ENCODE measurements around the gene ATP10A. TPM values are rescaled to one million over a fixed set of nuclear protein-coding genes. Genes with fewer than 3 reads are reported as not detected.

ATP10A gene
- polyA plus RNA-seq, 1 of the 3 experiments (the other 2 are of a cell fraction) = not detected

- no peak for DNase-seq
- Histone ChIP-seq H4K20me1 (ENCODE audit: insufficient read depth) (no peaks in the 10 kb centered on the region), H3K9ac (no peak overlapping the region), H2AFZ (ENCODE audit: low read depth) (no peak overlapping the region), H3K79me2 (ENCODE audit: insufficient read depth) (no peaks in the 10 kb centered on the region), H3K27ac (ENCODE audit: low read depth in 2 of 2, low read length in 1 of 2) (no peak overlapping the region), H3K9me2 (no peaks in the 10 kb centered on the region), H3K4me3 (ENCODE audit: low read depth in 2 of 2, low read length in 1 of 2) (no peak overlapping the region), H3K36me3 (replicated peaks in 1 of 2; ENCODE audit: control insufficient read depth in 1 of 2, insufficient read depth in 2 of 2, low read length in 1 of 2) (no peaks in the 10 kb centered on the region), H3K27me3 (ENCODE audit: insufficient read depth) (no peaks in the 10 kb centered on the region), H3K4me1 (ENCODE audit: control insufficient read depth in 1 of 2, insufficient read depth in 2 of 2, low read depth in 1 of 2, low read length in 1 of 2) (no peaks in the 10 kb centered on the region), H3F3A (replicated peaks; ENCODE audit: insufficient read depth) (no peaks in the 10 kb centered on the region), H3K9me3 (no peaks in the 10 kb centered on the region), H3K4me2 (no peak overlapping the region)
- WGBS (ENCODE audit: low lambda C conversion rate) = 53% methylated on average over 18 of the region's 18 CpGs
- ChIA-PET POLR2A (no interaction called here), CTCF (interaction anchor here (1.0 kb wide), 1 partner anchor 182 kb away, joined by 5 read pairs; no protein-coding TSS in a partner anchor)
- TF ChIP-seq EP300 (IDR thresholded peaks at IDR 0.05; ENCODE audit: borderline replicate concordance in 1 of 2, low read depth in 1 of 2, low read length in 1 of 2) = no peak
These were observed 172.2 kb downstream of the ATP10A start for GRCh38 chr15:25690673-25691543.

DNA sequence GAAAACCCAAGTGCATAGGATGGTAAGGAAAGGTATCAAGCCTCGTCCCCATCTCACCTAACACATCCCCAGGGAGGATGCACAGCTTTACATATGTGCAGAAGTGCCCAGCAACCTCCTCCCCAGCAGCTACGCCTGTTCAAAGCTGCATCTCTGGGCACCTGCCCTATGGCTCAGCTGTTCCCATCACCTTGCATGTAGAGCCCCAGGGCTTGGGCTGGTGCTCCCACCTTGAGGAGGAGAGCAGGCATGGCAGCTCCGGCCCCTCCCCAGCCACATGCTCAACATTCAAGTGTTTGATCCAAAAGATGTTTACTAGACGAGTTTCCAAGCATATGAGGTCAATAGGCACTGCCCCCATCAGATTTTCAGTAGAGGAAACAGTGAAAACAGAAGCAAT lies 173.5 kb downstream of the ATP10A start:
- H3K27ac ChIP-seq (ENCODE audit: low read depth in 2 of 2, low read length in 1 of 2) = no peak overlapping the region
- H4K20me1 ChIP-seq (ENCODE audit: insufficient read depth) = no peaks in the 10 kb centered on the region
- no peaks in the 10 kb centered on the region for H3K4me1 ChIP-seq (ENCODE audit: control insufficient read depth in 1 of 2, insufficient read depth in 2 of 2, low read depth in 1 of 2, low read length in 1 of 2)
- no peaks in the 10 kb centered on the region for H3K36me3 ChIP-seq (replicated peaks in 1 of 2; ENCODE audit: control insufficient read depth in 1 of 2, insufficient read depth in 2 of 2, low read length in 1 of 2)
- no peaks in the 10 kb centered on the region for H3K9me3 ChIP-seq
- TF ChIP-seq FOSL2 (IDR thresholded peaks at IDR 0.05; ENCODE audit: borderline replicate concordance, low read depth) (no peak), CTCF (IDR thresholded peaks at IDR 0.05) (no peak), MEF2A (IDR thresholded peaks at IDR 0.05; ENCODE audit: borderline replicate concordance, low read depth) (no peak), NFIC (IDR thresholded peaks at IDR 0.05; ENCODE audit: borderline replicate concordance) (no peak), CHD2 (IDR thresholded peaks at IDR 0.05; ENCODE audit: low read length, partially characterized antibody) (no peak), EZH2phosphoT487 (IDR thresholded peaks at IDR 0.05; ENCODE audit: borderline replicate concordance, low read depth) (no peak), RCOR1 (IDR thresholded peaks at IDR 0.05; ENCODE audit: low read length) (no peak), FOXJ3 (CRISPR knock-in tag; IDR thresholded peaks at IDR 0.05) (no peak), GABPA (IDR thresholded peaks at IDR 0.05; ENCODE audit: low read depth) (no peak), FOXM1 (IDR thresholded peaks at IDR 0.05; ENCODE audit: low read depth) (no peak), TEAD4 (IDR thresholded peaks at IDR 0.05; ENCODE audit: borderline replicate concordance, insufficient read depth) (no peak)
- TF ChIP-seq, protein P1, sequence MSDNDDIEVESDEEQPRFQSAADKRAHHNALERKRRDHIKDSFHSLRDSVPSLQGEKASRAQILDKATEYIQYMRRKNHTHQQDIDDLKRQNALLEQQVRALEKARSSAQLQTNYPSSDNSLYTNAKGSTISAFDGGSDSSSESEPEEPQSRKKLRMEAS (IDR thresholded peaks at IDR 0.05; ENCODE audit: low read depth) = no peak
- CTCF ChIA-PET = interaction anchor here (1.3 to 1.8 kb wide), 2 partner anchors 181 to 244 kb away, joined by 3 to 5 read pairs; no protein-coding TSS in a partner anchor
- H2AFZ ChIP-seq (ENCODE audit: low read depth) = no peak overlapping the region
- no peak overlapping the region for H3K4me3 ChIP-seq (ENCODE audit: low read depth in 2 of 2, low read length in 1 of 2)
- POLR2A ChIA-PET = no interaction called here
- no peaks in the 10 kb centered on the region for H3K79me2 ChIP-seq (ENCODE audit: insufficient read depth)
- no peaks in the 10 kb centered on the region for H3K27me3 ChIP-seq (ENCODE audit: insufficient read depth)
- no peak overlapping the region for H3K4me2 ChIP-seq
- H3K9me2 ChIP-seq = no peaks in the 10 kb centered on the region
- H3F3A ChIP-seq (replicated peaks; ENCODE audit: insufficient read depth) = no peaks in the 10 kb centered on the region
- no peak overlapping the region for H3K9ac ChIP-seq
- DNase-seq = no peak
- 43% methylated on average over 2 of the region's 4 CpGs for WGBS (ENCODE audit: low lambda C conversion rate)
